GM21576 (cell line): ENCODE data around the gene B9D1.

Experiments used
- ATAC-seq: cut with Tn5 transposase; IDR thresholded peaks from one replicate; pipeline ENCODE4 v1.9.1; 2021; ENCODE audit warnings: mild to moderate bottlenecking, moderate library complexity; ENCODE audit not compliant: unreplicated experiment

B9D1 gene

GRCh38 chr17:19388791-19389785 lies 26.6 kb upstream of the B9D1 start:
- no peak for ATAC-seq

GRCh38 chr17:19387921-19388521 lies 25.5 kb upstream of the B9D1 start:
- ATAC-seq: no peak

GRCh38 chr17:19386974-19387920 lies 24.7 kb upstream of the B9D1 start, which contains the start of gene MFAP4:
Gene MFAP4, minus strand, starts transcription at chr17:19387190. Its CDS starts 35 bp downstream, at chr17:19387155.
- ATAC-seq: no peak

- no peak for ATAC-seq
Measured at GRCh38 chr17:19386051-19386929, 23.8 kb upstream of the B9D1 start.

- no peak for ATAC-seq
Measured at GRCh38 chr17:19385521-19385983, 23.0 kb upstream of the B9D1 start.

- ATAC-seq: no peak
Measured at GRCh38 chr17:19384723-19385391, 22.3 kb upstream of the B9D1 start.

GRCh38 chr17:19383681-19384470 lies 21.4 kb upstream of the B9D1 start:
- ATAC-seq: no peak

- no peak for ATAC-seq
Measured at GRCh38 chr17:19382531-19383444, 20.3 kb upstream of the B9D1 start.

- no peak for ATAC-seq
Measured at GRCh38 chr17:19381741-19382444, 19.4 kb upstream of the B9D1 start.

- no peak for ATAC-seq
Measured at GRCh38 chr17:19381361-19381740, 18.8 kb upstream of the B9D1 start.

GRCh38 chr17:19380481-19381301 lies 18.2 kb upstream of the B9D1 start:
- no peak for ATAC-seq

GRCh38 chr17:19379361-19380065 lies 17.0 kb upstream of the B9D1 start:
- ATAC-seq: no peak

- ATAC-seq: peak; percentile 5
Measured at GRCh38 chr17:19378416-19379360, 16.2 kb upstream of the B9D1 start, which contains the start of gene MAPK7. Gene MAPK7, plus strand, starts transcription at chr17:19378498. Its CDS starts 403 bp downstream, at chr17:19378901.
